SKM-1 treated with dmso at 0.1 percent for 144 hours (cell line): ENCODE results near the gene DPP8.
"Not testable (repeated sequence)": the region's sequence is repeated elsewhere in the genome, so short reads cannot be mapped to it uniquely, and the experiment has no call there.

ENCODE experiments used
- DNase-seq: peaks from one replicate; lab custom pipeline; 2025; ENCODE audit not compliant: unreplicated experiment; lab: John Stamatoyannopoulos, UW

DPP8 gene

DNA sequence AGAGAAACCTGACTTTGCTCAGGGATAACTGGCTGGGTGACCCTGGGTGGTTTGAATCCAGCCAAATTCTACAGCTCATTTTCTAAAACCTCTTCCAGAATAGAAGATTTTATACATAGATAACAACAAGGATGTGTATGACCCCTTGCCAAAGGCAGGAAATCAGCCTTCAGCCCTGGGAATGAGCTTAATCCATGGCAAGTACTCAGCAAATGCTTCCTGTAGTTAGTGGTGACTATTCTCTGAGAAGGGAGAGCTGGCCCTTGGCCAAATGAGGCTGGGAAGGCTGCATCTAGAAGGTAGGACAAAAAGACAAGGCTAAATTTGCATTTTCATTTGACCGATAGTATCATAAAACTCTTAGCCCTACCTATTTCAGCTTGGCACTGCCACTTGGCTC, 8.1 kb upstream of the DPP8 start:
- no peak for DNase-seq

DNA sequence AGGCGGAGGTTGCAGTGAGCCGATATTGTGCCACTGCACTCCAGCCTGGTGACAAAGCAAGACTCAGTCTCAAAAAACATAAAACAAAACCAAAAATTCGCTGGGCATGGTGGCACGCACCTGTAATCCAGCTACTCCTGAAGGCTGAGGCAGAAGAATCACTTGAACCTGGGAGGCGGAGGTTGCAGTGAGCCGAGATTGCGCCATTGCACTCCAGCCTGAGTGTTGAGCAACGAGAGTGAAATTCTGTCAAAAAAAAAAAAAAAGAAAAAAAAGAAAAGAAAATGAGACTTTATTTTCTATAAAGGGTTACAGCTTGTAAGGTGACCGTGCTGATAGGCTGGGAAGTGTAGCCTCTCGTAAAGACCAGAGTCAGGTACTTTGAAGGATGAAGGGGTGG, 6.7 kb upstream of the DPP8 start:
- DNase-seq = no peak

DNA sequence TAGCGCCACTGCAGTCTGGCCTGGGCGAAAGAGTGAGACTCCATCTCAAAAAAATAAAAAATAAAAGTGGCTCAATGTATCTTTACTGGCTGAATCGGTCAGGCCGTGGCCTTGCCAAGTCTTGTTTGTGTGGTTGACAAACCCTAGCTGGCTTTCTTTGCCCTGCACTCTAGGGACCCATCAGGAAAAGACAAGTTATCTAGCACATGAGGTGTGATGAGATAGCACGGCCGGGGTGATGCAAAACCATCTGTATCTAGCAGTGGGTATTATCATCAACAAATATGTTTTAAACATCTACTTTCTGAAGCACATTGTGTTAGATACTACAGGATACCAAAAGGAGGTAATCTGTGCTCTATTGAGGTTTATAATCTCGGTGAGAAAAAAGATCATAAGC, 3.9 kb upstream of the DPP8 start:
- DNase-seq = no peak

DNA sequence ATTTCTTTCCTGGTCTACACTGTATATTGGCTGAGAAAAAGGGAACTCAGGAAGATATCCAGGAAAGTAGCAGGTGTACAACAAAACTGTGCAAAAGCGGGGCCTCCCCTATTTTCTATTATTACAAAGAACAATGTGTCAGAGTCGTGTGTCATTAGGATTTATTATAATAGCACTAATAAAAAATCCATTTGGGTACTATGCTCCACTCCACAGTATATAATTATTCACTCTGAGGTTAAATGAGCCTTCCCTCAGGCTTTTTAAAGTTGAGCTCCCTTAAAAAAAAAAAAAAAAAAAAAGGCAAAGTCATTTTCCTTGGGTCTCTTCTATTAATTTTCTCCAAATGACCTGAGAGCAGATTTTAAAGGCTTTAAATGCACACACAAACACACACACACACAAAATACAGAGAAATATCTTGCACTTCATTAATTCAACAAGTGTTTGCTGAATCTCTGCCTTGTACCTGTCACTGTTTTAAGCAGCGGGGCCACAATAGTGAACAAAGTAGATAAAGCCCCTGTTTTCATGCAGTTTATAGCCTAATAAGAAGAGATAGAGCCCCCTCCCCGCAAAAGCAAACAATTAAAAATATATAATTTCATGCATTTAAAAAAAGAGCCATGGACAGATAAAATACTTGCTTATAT, 1.3 kb upstream of the DPP8 start:
- DNase-seq = no peak

DNA sequence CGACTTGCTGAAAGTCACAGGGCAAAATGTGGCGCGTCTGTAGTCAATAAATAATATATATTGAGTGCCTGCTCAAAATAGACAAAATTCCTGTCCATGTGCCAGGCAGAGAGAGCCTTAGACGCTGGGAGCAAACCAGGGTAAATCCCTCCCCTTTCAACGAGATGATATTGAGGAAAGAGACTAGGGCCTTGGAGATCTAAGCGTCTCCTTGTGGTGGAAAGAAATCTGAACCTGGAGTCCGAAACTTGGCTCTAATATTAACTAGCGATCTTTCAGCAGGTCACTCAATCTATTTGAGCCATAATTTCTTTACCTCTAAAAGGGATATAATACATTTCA, 348 bp upstream of the DPP8 start:
- DNase-seq = no peak

DNA sequence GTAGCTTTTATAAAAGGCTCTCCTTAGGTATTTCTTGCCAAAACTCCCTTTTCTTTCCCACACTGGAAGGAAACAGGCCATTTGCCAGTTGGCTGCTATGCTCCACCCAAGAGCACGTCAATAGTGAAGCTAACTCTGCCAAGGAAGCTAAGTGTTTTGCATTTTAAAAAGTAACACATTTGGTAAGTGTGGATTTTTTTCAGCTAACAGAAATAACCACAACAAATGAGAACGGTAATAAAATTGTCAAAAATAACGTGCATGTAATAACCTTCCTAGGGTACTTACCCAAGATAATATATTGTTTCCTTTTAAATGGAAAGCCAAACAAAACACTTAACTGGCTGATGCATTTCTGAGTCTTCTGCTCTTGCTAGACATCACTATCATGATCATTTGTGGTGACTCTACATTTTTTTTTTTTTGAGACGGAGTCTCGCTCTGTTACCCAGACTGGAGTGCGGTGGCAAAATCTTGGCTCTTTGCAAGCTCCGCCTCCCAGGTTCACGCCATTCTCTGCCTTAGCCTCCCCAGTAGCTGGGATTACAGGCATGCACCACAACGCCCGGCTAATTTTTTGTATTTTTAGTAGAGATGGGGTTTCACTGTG, 4.6 kb downstream of the DPP8 start:
- no peak for DNase-seq

DNA sequence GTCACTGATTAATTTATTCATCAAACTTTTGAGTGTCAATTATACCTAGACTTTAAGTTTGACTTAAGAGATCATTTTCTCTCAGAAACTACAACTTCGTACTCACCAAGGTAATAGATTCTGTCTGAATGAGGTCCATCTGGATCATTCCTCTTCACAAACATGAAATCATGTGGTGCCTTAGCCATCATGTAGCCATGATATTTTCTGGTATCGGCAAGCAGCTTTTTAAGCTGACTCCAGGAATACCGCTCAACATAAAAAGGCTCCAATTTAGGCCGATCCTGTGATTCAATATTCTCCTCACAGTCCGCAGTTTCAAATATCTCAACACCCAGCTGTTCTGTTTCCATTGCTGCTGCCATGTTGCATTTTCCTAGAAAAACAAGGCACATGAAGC, 5.3 kb downstream of the DPP8 start:
- DNase-seq = no peak

GRCh38 chr15:65509321-65509720, 8.2 kb downstream of the DPP8 start:
- no peak for DNase-seq

GRCh38 chr15:65494076-65494475, 23.4 kb downstream of the DPP8 start:
- DNase-seq = no peak

GRCh38 chr15:65484876-65485275, 32.6 kb downstream of the DPP8 start:
- no peak for DNase-seq

GRCh38 chr15:65476903-65477302, 40.6 kb downstream of the DPP8 start:
- DNase-seq = no peak

DNA sequence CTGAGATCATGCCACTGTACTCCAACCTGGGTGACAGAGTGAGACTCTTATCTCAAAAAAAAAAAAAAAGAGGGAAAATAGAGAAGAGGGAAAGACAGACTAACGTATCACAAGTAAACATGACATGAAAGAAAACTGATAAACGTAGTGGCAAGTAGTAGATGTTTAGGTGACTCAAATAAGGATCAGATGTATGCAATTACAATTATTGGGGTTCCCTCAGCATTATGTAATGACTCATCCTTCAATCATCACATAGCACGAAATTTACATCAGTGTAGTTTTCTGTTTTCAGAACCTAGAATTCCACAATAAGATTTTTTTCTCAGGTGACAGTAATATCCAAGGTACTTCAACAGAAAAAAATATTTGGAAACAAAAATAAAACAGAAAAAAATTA, 46.6 kb downstream of the DPP8 start:
- no peak for DNase-seq

DNA sequence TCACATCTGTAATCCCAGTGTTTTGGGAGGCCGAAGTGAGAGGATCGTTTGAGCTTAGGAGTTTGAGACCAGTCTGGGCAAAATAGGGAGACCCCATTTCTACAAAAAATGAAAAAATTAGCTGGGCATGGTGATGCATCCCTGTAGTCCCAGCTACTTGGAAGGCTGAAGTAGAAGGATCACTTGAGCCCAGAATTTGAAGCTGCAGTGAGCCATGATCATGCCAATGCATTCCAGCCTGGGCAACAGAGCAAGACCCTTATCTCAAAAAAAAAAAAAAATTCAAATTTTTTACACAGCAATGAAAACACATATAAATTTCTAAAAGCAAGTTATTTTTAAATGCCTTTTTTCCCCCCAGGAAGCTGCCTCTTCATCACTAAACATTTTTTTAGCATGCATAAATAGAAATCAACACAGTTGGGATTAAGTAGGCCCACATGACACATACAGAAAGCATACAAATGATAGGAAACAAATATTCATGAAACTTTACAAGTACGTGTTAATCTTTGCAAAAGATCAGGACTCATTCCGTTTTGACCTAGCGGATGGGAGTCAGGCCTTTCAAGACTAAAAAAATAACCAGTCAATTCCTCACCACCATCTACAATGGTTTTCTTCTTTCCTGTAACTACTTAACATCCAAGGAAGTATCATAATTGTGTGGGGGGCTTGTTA, 49.1 kb downstream of the DPP8 start:
- no peak for DNase-seq

GRCh38 chr15:65466901-65467300, 50.6 kb downstream of the DPP8 start:
- no peak for DNase-seq

DNA sequence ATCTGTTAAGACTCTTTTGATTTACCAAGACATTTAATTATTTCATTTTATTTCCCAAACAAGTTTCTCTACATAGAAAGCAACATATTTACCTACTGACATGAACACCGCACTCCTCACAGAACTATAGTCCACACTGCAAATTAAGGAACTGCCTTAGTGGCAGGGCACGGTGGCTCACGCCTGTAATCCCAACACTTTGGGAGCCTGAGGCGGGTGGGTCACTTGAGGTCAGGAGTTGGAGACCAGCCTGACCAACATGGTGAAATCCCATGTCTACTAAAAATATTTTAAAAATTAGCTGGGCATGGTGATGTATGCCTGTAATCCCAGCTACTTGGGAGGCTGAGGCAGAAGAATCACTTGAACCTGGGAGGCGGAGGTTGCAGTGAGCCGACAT, 54.4 kb downstream of the DPP8 start:
- not testable (repeated sequence) for DNase-seq

DNA sequence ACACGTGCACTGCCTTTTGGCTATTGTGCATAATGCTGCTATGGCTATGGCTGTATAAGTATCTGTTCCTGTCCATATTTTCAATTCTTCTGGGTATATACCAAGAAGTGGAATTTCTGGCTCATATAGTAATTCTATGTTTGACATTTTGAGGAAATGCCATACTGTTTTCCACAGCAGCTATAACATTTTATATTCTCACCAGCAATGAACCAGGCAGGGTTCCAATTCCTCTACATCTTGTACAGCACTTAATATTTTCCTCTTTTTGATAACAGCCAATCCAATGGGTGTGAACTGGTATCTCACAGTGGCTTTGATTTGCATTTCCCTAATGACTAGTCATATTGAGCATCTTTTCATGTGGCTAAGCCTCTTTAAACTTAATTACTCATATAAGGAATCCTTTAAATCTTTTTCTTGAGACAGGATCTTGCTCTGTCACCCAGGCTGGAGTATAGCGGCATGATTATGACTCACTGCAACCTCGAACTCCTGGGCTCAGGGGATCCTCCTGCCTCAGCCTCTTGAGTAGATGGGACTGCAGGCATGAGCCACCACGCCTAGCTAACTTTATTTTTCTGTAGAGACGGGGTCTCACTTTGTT, 56.6 kb downstream of the DPP8 start:
- no peak for DNase-seq

GRCh38 chr15:65455256-65455655, 62.2 kb downstream of the DPP8 start:
- peak; percentile 50 for DNase-seq

DNA sequence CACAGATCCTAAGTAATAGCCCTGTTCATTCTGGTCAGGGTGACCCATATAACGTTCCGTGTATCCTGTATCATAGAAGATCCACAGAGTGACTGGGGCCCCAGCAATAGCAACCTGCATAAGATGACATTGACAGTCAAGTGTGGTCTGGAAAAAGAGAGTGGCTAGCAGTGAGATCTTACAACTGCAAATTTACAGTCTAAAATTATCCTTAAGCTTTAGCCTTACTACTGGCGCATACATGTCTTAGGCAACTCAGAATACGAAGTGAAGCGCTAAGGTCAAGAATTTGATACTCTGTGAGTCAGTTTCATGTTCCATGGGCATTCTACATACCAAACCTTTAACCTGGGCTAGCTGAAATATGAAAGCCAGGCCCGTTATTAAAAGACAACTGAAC, 65.5 kb downstream of the DPP8 start:
- no peak for DNase-seq

DNA sequence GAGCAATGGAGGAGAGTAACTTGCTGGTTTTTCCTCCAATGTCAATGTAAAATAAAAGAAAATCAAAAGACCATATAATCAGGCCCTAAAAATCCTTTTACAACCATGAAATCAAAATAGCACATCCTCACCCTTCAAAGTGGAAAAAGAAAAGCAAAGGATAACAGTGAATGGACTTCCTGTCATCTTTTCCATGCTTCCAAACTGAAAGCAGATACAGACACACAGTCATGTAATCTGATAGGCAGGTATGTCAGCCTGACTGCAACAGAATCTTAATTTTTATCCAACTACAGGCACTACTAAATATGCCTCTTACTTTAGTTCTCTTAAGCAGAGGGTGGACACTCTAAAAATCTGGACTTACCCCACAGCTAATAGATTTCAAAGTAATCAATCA, 66.9 kb downstream of the DPP8 start:
- DNase-seq = no peak

DNA sequence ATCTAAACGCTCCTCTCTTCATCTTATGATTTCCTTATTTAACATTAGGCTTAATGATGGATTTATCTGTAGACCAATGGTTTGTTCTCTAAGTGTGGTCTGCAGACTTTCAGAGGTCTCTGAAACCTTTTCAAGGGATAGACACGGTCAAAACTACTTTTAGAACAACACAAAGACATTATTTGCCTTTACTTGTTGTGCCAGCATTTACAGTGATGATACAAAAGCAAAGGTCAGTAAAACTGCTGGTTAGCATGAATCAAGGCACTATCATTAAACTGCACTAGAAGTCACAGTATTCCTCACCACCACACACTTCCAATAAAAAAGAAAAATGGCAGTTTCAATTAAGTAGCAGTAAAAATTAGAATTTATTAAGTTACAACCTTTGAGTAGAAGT, 70.3 kb downstream of the DPP8 start:
- no peak for DNase-seq

DNA sequence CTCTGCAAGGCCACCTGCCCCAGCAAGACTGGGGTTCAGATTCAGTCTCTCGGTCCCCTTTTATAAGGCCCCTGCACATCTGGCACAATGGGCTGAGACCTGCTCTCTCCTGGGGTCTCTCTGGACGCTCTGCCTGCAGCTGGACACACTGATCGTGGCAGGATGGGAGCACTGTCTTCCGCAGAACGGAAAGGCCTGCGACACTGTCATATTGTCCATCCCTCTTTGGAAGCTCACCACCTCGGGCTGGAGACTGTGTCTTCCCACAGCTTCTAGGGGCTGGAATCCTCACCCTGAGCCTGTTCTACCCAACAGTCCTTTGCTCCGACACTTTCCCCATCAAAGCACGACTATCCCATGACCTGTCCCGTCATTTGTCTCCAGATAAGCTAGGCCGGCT, 83.3 kb downstream of the DPP8 start:
- DNase-seq = no peak

DNA sequence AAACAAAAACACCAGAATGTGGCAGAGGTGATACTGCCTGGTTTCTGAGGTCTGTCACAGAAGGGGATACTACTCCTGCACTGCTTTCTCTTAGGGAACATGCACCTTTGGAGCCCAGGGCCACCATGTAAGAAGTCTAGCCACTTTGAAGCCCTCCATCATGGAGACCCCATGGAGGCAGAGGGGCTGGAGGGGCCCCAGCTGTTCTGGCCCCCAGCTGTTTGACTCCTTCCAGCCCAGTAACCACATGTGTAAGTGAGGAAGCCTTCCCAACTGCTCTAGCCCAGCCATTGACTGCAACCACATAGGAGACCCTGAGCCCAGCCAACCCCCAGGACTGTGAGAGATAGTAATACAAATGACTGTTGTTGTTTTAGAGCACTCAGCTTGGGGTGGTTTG, 85.8 kb downstream of the DPP8 start:
- no peak for DNase-seq
